Breast epithelium (tissue), 4 donors: Measurements from ENCODE around the gene PRDX4. TPM values are rescaled to one million over a fixed set of nuclear protein-coding genes. Genes with fewer than 3 reads are reported as not detected.
"Not testable (repeated sequence)": the region's sequence is repeated elsewhere in the genome, so short reads cannot be mapped to it uniquely, and the experiment has no call there.

Experiments used
- DNase-seq, 2 donors: peaks; one replicate each; pipeline ENCODE4 v3.0.0-alpha.2; 2019; ENCODE audit warnings: low spot score in 2 of 2
- H3K27ac ChIP-seq, 2 donors: fragments of 200-600 bp; sonication (generic) in 1 of 2; one replicate each; pipeline ENCODE4 v1.5.1; 2016 to 2019; ENCODE audit warnings: mild to moderate bottlenecking in 1 of 2
- H3K27me3 ChIP-seq, 2 donors: fragments of 200-600 bp; sonication (generic) in 1 of 2; one replicate each; pipeline versions ENCODE4 v1.5.1 to v1.6.0; 2017 to 2019; ENCODE audit warnings: control low read depth in 1 of 2, mild to moderate bottlenecking in 1 of 2
- H3K36me3 ChIP-seq: fragments of 200-600 bp; one replicate; pipeline ENCODE4 v1.5.1; 2019
- H3K4me1 ChIP-seq, 2 donors: fragments of 200-600 bp; sonication (generic); one replicate each; pipeline ENCODE4 v1.5.1; 2016 to 2019; ENCODE audit warnings: control low read depth in 1 of 2
- H3K4me3 ChIP-seq, 3 donors: fragments of 200-600 bp; sonication (generic); 1 replicate in 2 of 3; 2 replicates in 1 of 3; pipeline ENCODE4 v1.5.1; 2016 to 2019; ENCODE audit warnings: mild to moderate bottlenecking in 3 of 3, moderate library complexity in 2 of 3
- H3K9me3 ChIP-seq, 2 donors: fragments of 200-600 bp; sonication (generic) in 1 of 2; one replicate each; pipeline ENCODE4 v1.5.1; 2016 to 2019; ENCODE audit warnings: control low read depth in 1 of 2
- CTCF ChIP-seq, 3 donors: fragments of 450-650 bp; IDR thresholded peaks; one replicate each; pipeline ENCODE4 v1.5.1; 2016 to 2017; ENCODE audit warnings: antibody characterized with exemption in 3 of 3, mild to moderate bottlenecking in 3 of 3, moderate library complexity in 3 of 3
- POLR2A ChIP-seq: fragments of 450-650 bp; IDR thresholded peaks from one replicate; pipeline ENCODE4 v1.6.1; 2016; ENCODE audit warnings: antibody characterized with exemption, mild to moderate bottlenecking, moderate library complexity
- POLR2AphosphoS5 ChIP-seq, 3 donors: sonication (generic); formaldehyde crosslinking; IDR thresholded peaks; one replicate each; pipeline ENCODE4 v1.6.1; 2017; ENCODE audit warnings: antibody characterized with exemption in 3 of 3
- intact Hi-C: fragments of 100-400 bp; cut with DNase I; formaldehyde crosslinking; loops from one replicate; pipeline ENCODE4 v1.15.1; 2023; ENCODE audit warnings: low total_unique reads
- total RNA-seq, 3 donors: library from RNA; depleted of rRNA; stranded (reverse); fragments of >200 nt; gene quantifications; one replicate each; pipeline ENCODE4 v1.1.0, GENCODE V29; 2016

PRDX4 gene
- total RNA-seq, 3 donors from 2014 or later, result 71.8 to 120 (median 72.9) TPM

- no peaks in the 10 kb centered on the region for H3K36me3 ChIP-seq
- intact Hi-C loops, result no loop called here
- TF ChIP-seq CTCF (IDR thresholded peaks at IDR 0.05) (no peak), POLR2AphosphoS5 (IDR thresholded peaks at IDR 0.05) (no peak), POLR2A (no peak)
Measured at GRCh38 chrX:23668335-23668734, 1.0 kb downstream of the PRDX4 start.

GRCh38 chrX:23670528-23670927 is 3.2 kb downstream of the PRDX4 start:
- TF ChIP-seq POLR2A, result no peak
- TF ChIP-seq CTCF (IDR thresholded peaks at IDR 0.05), result no peak
- TF ChIP-seq POLR2AphosphoS5 (IDR thresholded peaks at IDR 0.05), result no peak
- Histone ChIP-seq H3K4me1 (no peaks in the 10 kb centered on the region), H3K27me3 (peaks cover 0 to 7% of the 10 kb centered on the region in 2 donors), H3K9me3 (no peaks in the 10 kb centered on the region), H3K27ac (no peak overlapping the region), H3K4me3 (no peak overlapping the region), H3K36me3 (no peaks in the 10 kb centered on the region)
- intact Hi-C loops, result no loop called here
- DNase-seq, result no peak

More at GRCh38 chrX:23668335-23668734, 1.0 kb downstream of the PRDX4 start:
- H3K4me1 ChIP-seq, result no peaks in the 10 kb centered on the region
- H3K27ac ChIP-seq, result peak overlapping the region in 1 of 2 donors; percentile 84
- DNase-seq, result no peak
- H3K9me3 ChIP-seq, result no peaks in the 10 kb centered on the region
- H3K4me3 ChIP-seq, result peak overlapping the region; percentile 55 to 82 (median 59)
- H3K27me3 ChIP-seq, result peaks cover 0 to 17% of the 10 kb centered on the region in 2 donors

- no peak for TF ChIP-seq CTCF (IDR thresholded peaks at IDR 0.05)
- no peak for TF ChIP-seq POLR2A
- no peak for TF ChIP-seq POLR2AphosphoS5 (IDR thresholded peaks at IDR 0.05)
- no peak for DNase-seq
- peaks cover 0 to 6% of the 10 kb centered on the region in 2 donors for H3K27me3 ChIP-seq
- H3K9me3 ChIP-seq, result no peaks in the 10 kb centered on the region
- H3K27ac ChIP-seq, result no peak overlapping the region
- H3K4me1 ChIP-seq, result no peaks in the 10 kb centered on the region
- intact Hi-C loops, result no loop called here
- no peaks in the 10 kb centered on the region for H3K36me3 ChIP-seq
- H3K4me3 ChIP-seq, result no peak overlapping the region
Measured at GRCh38 chrX:23673108-23673507, 5.8 kb downstream of the PRDX4 start.

- H3K27me3 ChIP-seq, result peaks cover 0 to 15% of the 10 kb centered on the region in 2 donors
- H3K4me3 ChIP-seq, DNase-seq, H3K27ac ChIP-seq, H3K36me3 ChIP-seq, H3K9me3 ChIP-seq, intact Hi-C loops, H3K4me1 ChIP-seq: not testable (repeated sequence)
Measured at GRCh38 chrX:23676486-23676885, 9.2 kb downstream of the PRDX4 start.

- H3K4me1 ChIP-seq, result no peaks in the 10 kb centered on the region
- no peak overlapping the region for H3K27ac ChIP-seq
- intact Hi-C loops, result loop anchor here (10.0 kb wide), 1 partner anchor 213 kb away; the partner anchor contains the start of genes APOO and CXorf58
- no peaks in the 10 kb centered on the region for H3K36me3 ChIP-seq
- no peak overlapping the region for H3K4me3 ChIP-seq
- peaks cover 0 to 14% of the 10 kb centered on the region in 2 donors for H3K27me3 ChIP-seq
- no peak for TF ChIP-seq POLR2AphosphoS5 (IDR thresholded peaks at IDR 0.05)
- no peak for TF ChIP-seq POLR2A
- TF ChIP-seq CTCF (IDR thresholded peaks at IDR 0.05), result no peak
- H3K9me3 ChIP-seq, result no peaks in the 10 kb centered on the region
- DNase-seq, result no peak
Measured at GRCh38 chrX:23692166-23692565, 24.9 kb downstream of the PRDX4 start.

GRCh38 chrX:23694606-23695005 is 27.3 kb downstream of the PRDX4 start:
- intact Hi-C loops, result loop anchor here (10.0 kb wide), 1 partner anchor 210 kb away; the partner anchor contains the start of genes APOO and CXorf58
- H3K4me3 ChIP-seq, result no peak overlapping the region
- H3K27me3 ChIP-seq, result peaks cover 0 to 8% of the 10 kb centered on the region in 2 donors
- H3K9me3 ChIP-seq, result no peaks in the 10 kb centered on the region
- no peak for TF ChIP-seq CTCF (IDR thresholded peaks at IDR 0.05)
- no peak for TF ChIP-seq POLR2A
- no peak for TF ChIP-seq POLR2AphosphoS5 (IDR thresholded peaks at IDR 0.05)
- DNase-seq, result no peak
- no peaks in the 10 kb centered on the region for H3K36me3 ChIP-seq
- H3K4me1 ChIP-seq, result no peaks in the 10 kb centered on the region
- H3K27ac ChIP-seq, result no peak overlapping the region
